GM19193 (cell line): ENCODE results near the gene SBF2.

Experiments used
- POLR2A ChIP-seq: IDR thresholded peaks from 4 replicates; pipeline ENCODE4 v1.6.1; 2011; ENCODE audit not compliant: insufficient read depth, insufficient read length; ENCODE audit errors: extremely low read depth

SBF2 gene

GRCh38 chr11:10002221-10002620 lies 291.8 kb downstream of the SBF2 start:
- no peak for TF ChIP-seq POLR2A

DNA sequence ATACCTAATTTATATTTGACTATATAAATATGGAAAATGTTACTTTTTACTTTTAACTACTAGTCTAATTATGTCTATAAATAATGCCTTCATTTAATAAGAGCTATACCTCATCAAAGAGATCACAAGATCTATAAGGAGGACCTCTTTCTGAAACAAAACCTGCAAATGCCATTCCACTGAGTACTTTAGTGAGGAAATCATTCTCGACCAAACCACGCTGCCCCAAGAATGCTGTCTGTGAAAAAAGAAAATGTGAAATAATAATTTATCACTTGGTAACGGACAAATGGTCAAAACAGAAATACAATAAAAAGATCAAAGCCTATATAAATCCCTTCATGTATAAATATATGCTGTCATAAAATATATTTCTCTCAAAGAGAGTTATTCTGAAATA lies 301.7 kb downstream of the SBF2 start:
- no peak for TF ChIP-seq POLR2A

GRCh38 chr11:9990221-9990973 lies 303.6 kb downstream of the SBF2 start:
- no peak for TF ChIP-seq POLR2A

DNA sequence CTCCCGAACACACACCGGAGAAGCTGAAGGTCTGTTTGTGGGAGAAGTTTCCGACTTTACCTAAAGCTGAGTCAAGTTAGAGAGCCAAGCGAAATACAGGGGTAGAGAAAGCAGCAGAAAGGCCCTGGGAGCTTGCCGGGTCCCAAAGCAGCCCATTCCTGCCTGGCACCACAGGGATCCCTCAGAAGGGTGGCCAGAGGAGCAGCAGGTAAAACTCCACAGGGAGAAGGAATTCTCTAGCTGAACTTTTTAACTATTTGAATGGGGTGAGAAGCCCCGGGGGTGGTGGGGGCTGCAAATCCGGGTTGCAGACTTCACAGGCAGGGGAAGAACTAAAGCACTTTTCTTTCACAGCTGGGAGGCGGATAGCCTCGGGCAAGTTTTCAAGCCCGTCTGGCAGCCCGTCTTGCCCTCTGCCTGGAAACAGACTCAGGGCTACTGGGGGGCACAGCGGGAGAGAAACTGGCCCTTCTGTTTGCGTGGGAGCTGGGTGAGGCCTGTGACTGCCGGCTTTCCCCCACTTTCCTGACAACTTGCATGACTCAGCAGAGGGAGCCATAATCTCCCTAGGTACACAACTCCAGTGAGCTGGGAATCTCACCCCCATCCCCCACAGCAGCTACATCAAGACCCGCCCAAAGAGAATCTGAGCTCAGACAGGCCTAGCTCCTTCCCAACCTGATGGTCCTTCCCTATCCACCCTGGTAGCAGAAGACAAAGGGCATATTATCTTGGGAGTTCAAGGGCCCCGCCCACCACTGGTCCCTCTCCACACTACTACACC lies 311.0 kb downstream of the SBF2 start:
- TF ChIP-seq POLR2A, result no peak

DNA sequence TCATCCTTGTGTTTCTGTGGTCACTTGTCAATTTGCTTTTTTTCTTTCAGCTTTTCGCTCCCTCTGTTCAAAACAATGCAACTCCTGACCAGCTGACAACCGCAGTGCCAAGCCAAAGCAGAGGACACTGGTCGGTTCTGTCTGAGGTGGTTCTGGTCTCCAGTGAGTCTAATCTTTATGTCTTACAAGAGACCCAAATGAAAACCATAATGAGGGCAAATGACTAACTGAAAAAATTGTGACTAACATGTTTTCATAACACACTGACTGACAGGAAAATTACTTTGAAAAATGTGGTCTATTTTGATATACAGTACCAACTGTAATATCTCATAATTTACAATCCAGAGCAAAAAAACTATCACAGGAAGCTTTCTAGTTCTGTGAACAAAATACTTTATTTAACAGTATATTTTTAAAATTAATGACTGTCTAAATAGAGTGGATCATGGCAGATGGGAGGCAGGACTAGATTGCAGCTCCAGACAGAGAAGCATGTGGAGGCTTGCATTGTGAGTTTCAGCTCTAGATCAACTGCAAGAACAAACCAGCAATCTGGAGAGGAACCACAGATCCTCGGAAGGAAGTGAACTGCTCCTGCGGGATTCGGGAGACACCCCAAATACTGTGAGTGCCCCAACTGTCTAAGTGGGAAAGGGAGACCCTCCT lies 311.8 kb downstream of the SBF2 start:
- TF ChIP-seq POLR2A, result no peak

DNA sequence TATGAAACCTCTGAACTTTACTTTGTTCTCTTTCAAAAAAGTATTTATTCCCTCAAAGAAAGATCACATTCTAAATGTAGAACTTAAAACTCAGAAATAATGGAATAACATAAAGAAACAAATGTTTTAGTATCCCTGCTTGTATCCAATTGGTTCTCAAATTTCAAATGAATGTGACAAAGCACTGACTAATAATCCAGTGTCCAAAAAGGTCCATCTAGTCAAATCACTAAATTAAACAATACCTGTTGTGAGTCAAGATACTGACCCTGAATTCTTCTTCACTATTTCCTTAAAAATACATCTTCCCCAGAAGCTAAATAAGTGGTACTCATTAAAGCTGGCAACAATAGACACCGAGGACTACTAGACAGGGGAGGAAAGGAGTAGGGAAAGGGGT lies 313.1 kb downstream of the SBF2 start:
- no peak for TF ChIP-seq POLR2A

GRCh38 chr11:9977554-9977953 lies 316.5 kb downstream of the SBF2 start:
- TF ChIP-seq POLR2A, result no peak

GRCh38 chr11:9974375-9974774 lies 319.6 kb downstream of the SBF2 start:
- TF ChIP-seq POLR2A, result no peak

DNA sequence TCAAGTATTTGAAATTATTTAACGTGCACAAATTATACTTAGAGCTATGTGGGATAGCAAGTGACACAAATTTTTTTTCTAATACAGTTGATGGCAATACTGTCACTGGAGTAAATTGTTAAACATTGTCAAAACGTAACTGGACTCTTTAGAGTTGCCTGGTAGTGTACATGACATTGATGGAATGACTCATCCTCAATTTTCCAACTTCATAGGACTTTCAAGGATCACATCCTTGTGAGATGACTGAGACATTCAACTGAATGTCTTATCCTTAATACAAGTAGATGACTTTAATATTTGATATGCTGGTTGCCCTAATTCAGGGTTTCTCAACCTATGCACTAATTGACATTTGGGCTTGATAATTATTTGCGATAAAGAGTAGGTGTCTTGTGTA lies 320.1 kb downstream of the SBF2 start:
- TF ChIP-seq POLR2A, result no peak

GRCh38 chr11:9972989-9973388 lies 321.0 kb downstream of the SBF2 start:
- no peak for TF ChIP-seq POLR2A

- TF ChIP-seq POLR2A, result no peak
Observed at GRCh38 chr11:9971894-9972293, 322.1 kb downstream of the SBF2 start.

GRCh38 chr11:9969068-9969467 lies 325.0 kb downstream of the SBF2 start:
- TF ChIP-seq POLR2A, result no peak

DNA sequence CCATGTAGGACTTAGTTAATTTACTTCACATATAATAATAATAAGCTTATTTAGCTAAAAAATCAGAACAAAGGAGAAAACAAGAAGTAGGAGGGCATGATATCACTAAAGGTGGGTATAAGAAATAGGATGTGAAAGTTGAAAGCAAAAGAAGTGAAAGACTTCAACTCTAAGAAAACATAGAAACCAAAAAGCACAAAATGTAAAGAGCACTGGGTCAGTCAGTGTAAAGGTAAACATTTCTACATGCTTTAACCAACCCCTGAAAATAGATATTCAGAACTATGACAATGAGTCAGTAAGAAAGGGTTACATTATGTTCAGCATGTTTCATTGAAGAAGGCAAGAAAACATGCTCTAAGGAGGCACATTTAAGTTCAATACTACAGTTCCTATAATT lies 331.3 kb downstream of the SBF2 start:
- no peak for TF ChIP-seq POLR2A

GRCh38 chr11:9957072-9957471 lies 336.9 kb downstream of the SBF2 start:
- no peak for TF ChIP-seq POLR2A

- TF ChIP-seq POLR2A, result no peak
Observed at GRCh38 chr11:9956483-9956882, 337.5 kb downstream of the SBF2 start.

DNA sequence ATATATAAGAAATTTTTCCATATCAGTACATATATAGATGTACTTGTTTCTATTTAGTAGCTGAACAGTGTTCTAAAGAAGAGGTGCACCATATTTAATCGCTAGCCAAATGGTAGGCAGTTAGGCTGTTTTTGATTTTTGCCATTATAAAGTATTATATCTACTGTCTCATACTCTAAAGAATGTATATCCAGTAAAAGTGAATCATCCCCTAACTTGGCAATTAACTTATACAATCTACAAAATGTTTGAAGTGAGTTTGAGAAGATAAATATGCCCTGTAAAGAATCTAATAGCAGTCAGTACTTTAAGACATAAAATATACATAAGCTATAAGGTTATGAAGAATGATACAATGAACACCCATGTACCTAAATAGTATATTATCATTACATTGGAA lies 338.6 kb downstream of the SBF2 start:
- TF ChIP-seq POLR2A, result no peak
